Fibroblast of lung (primary cell): Measurements from ENCODE around the gene CHGA. TPM values are rescaled to one million over a fixed set of nuclear protein-coding genes. Genes with fewer than 3 reads are reported as not detected.

ENCODE experiments used
- DNase-seq, 2 donors: peaks; one replicate each; pipeline versions ENCODE4 v3.0.0 to v3.0.0-alpha.2; 2010; ENCODE audit warnings: low read depth in 2 of 2
- H2AFZ ChIP-seq: 2 replicates; pipeline ENCODE4 v1.5.1; 2012; ENCODE audit warnings: low read length, control low read depth, inconsistent platforms
- H3K27ac ChIP-seq: 2 replicates; pipeline ENCODE4 v1.5.1; 2011; ENCODE audit warnings: low read length, control low read depth; ENCODE audit not compliant: insufficient read depth
- H3K27me3 ChIP-seq: 2 replicates; pipeline ENCODE4 v1.5.1; 2011; ENCODE audit warnings: mild to moderate bottlenecking, low read length; ENCODE audit not compliant: control insufficient read depth, insufficient read depth
- H3K36me3 ChIP-seq: 2 replicates; pipeline ENCODE4 v1.5.1; 2011; ENCODE audit warnings: low read length; ENCODE audit not compliant: control insufficient read depth, insufficient read depth
- H3K4me1 ChIP-seq: 2 replicates; pipeline ENCODE4 v1.5.1; 2011; ENCODE audit warnings: low read length; ENCODE audit not compliant: control insufficient read depth, insufficient read depth; ENCODE audit errors: extremely low read depth
- H3K4me2 ChIP-seq: 2 replicates; pipeline ENCODE4 v1.5.1; 2011; ENCODE audit warnings: low read length, control low read depth; ENCODE audit not compliant: insufficient read depth; ENCODE audit errors: extremely low read depth
- H3K4me3 ChIP-seq, 4 experiments: fragments of 200-600 bp in 1 of 4; sonication (generic) in 1 of 4; replicated peaks in 1 of 4; 2 replicates each; pipeline ENCODE4 v1.5.1; 2011 to 2016; ENCODE audit warnings: low read length in 4 of 4, low read depth in 3 of 4, mild to moderate bottlenecking in 3 of 4, control low read depth in 2 of 4, inconsistent platforms in 1 of 4, mixed read lengths in 1 of 4; ENCODE audit not compliant: insufficient read depth in 1 of 4; ENCODE audit errors: control extremely low read depth in 1 of 4
- H3K79me2 ChIP-seq: 2 replicates; pipeline ENCODE4 v1.5.1; 2012; ENCODE audit warnings: mild to moderate bottlenecking, low read length, inconsistent platforms; ENCODE audit not compliant: control insufficient read depth, insufficient read depth
- H3K9ac ChIP-seq: 2 replicates; pipeline ENCODE4 v1.5.1; 2011; ENCODE audit warnings: mild to moderate bottlenecking, low read length, control low read depth; ENCODE audit not compliant: insufficient read depth
- H3K9me3 ChIP-seq: 2 replicates; pipeline ENCODE4 v1.5.1; 2012; ENCODE audit warnings: low read depth, low read length; ENCODE audit not compliant: control insufficient read depth, insufficient read depth
- H4K20me1 ChIP-seq: 2 replicates; pipeline ENCODE4 v1.5.1; 2011; ENCODE audit warnings: low read length; ENCODE audit not compliant: control insufficient read depth, insufficient read depth; ENCODE audit errors: extremely low read depth
- CTCF ChIP-seq, 2 donors: IDR thresholded peaks in 1 of 2; conservative IDR thresholded peaks in 1 of 2; 1 replicate in 1 of 2; 2 replicates in 1 of 2; pipeline ENCODE4 v1.5.1; 2011 to 2012; ENCODE audit warnings: low read length in 2 of 2, control low read depth in 1 of 2, inconsistent platforms in 1 of 2, low read depth in 1 of 2, mild to moderate bottlenecking in 1 of 2
- EZH2 ChIP-seq: IDR thresholded peaks from 2 replicates; pipeline ENCODE4 v1.5.1; 2012; ENCODE audit warnings: low read length, control low read depth, mild to moderate bottlenecking; ENCODE audit errors: missing control alignments
- polyA plus RNA-seq, 2 donors: library from polyadenylated mRNA; depleted of rRNA in 1 of 2; stranded (reverse) in 1 of 2; unstranded in 1 of 2; fragments of >200 nt; gene quantifications; 2 replicates each; pipeline ENCODE4 v1.2.1, GENCODE V29; 2011 to 2012; ENCODE audit warnings: missing spikeins in 1 of 2
- total RNA-seq: library from RNA; depleted of rRNA; stranded (reverse); fragments of >200 nt; gene quantifications from 2 replicates; pipeline ENCODE4 v1.2.1, GENCODE V29; 2014

CHGA gene
- total and polyA plus RNA-seq, 2 donors (not counting 1 experiment from before 2014, with no cell fraction given) = not detected

GRCh38 chr14:92962831-92963095 is 39.8 kb downstream of the CHGA start:
- Histone ChIP-seq H3K4me2 (no peak overlapping the region), H3K9ac (no peak overlapping the region), H3K4me1 (peaks cover 5% of the 10 kb centered on the region), H3K4me3 (no peak overlapping the region), H3K36me3 (no peaks in the 10 kb centered on the region), H3K79me2 (no peaks in the 10 kb centered on the region), H2AFZ (no peak overlapping the region), H4K20me1 (no peaks in the 10 kb centered on the region), H3K9me3 (no peaks in the 10 kb centered on the region), H3K27ac (no peak overlapping the region), H3K27me3 (no peaks in the 10 kb centered on the region)
- TF ChIP-seq EZH2 (no peak), CTCF (conservative IDR thresholded peaks at IDR 0.05 in 1 of 2, IDR thresholded peaks at IDR 0.05 in 1 of 2; ENCODE audit: low read depth in 1 of 2, low read length in 2 of 2) (no peak)
- DNase-seq = no peak

GRCh38 chr14:92963301-92964123 is 40.6 kb downstream of the CHGA start:
- no peak overlapping the region for H3K4me2 ChIP-seq
- TF ChIP-seq EZH2 (no peak), CTCF (conservative IDR thresholded peaks at IDR 0.05 in 1 of 2, IDR thresholded peaks at IDR 0.05 in 1 of 2; ENCODE audit: low read depth in 1 of 2, low read length in 2 of 2) (no peak)
- DNase-seq = peak in 1 of 2 donors; percentile 7
- H3K4me3 ChIP-seq = no peak overlapping the region
- H3K36me3 ChIP-seq = no peaks in the 10 kb centered on the region
- H3K9me3 ChIP-seq = no peaks in the 10 kb centered on the region
- no peaks in the 10 kb centered on the region for H3K79me2 ChIP-seq
- no peak overlapping the region for H3K27ac ChIP-seq
- no peaks in the 10 kb centered on the region for H4K20me1 ChIP-seq
- H2AFZ ChIP-seq = no peak overlapping the region
- no peaks in the 10 kb centered on the region for H3K27me3 ChIP-seq
- no peak overlapping the region for H3K9ac ChIP-seq
- peaks cover 5% of the 10 kb centered on the region for H3K4me1 ChIP-seq

- Histone ChIP-seq H3K79me2 (no peaks in the 10 kb centered on the region), H3K9ac (no peak overlapping the region), H2AFZ (no peak overlapping the region), H3K36me3 (no peaks in the 10 kb centered on the region), H3K4me2 (no peak overlapping the region), H4K20me1 (no peaks in the 10 kb centered on the region), H3K9me3 (no peaks in the 10 kb centered on the region), H3K27ac (no peak overlapping the region), H3K27me3 (no peaks in the 10 kb centered on the region), H3K4me1 (peaks cover 5% of the 10 kb centered on the region), H3K4me3 (no peak overlapping the region)
- TF ChIP-seq EZH2 (no peak), CTCF (conservative IDR thresholded peaks at IDR 0.05 in 1 of 2, IDR thresholded peaks at IDR 0.05 in 1 of 2; ENCODE audit: low read depth in 1 of 2, low read length in 2 of 2) (no peak)
- no peak for DNase-seq
These were observed 41.5 kb downstream of the CHGA start for GRCh38 chr14:92964124-92965109.
